HG02970 (cell line): ENCODE results near the gene MKNK1.
"Not testable (repeated sequence)": the region's sequence is repeated elsewhere in the genome, so short reads cannot be mapped to it uniquely, and the experiment has no call there.

ENCODE experiments used
- ATAC-seq: cut with Tn5 transposase; IDR thresholded peaks from one replicate; pipeline ENCODE4 v1.9.1; 2021; ENCODE audit warnings: mild to moderate bottlenecking, moderate library complexity, moderate number of reproducible peaks; ENCODE audit not compliant: unreplicated experiment, low FRiP score

The MKNK1 gene

DNA sequence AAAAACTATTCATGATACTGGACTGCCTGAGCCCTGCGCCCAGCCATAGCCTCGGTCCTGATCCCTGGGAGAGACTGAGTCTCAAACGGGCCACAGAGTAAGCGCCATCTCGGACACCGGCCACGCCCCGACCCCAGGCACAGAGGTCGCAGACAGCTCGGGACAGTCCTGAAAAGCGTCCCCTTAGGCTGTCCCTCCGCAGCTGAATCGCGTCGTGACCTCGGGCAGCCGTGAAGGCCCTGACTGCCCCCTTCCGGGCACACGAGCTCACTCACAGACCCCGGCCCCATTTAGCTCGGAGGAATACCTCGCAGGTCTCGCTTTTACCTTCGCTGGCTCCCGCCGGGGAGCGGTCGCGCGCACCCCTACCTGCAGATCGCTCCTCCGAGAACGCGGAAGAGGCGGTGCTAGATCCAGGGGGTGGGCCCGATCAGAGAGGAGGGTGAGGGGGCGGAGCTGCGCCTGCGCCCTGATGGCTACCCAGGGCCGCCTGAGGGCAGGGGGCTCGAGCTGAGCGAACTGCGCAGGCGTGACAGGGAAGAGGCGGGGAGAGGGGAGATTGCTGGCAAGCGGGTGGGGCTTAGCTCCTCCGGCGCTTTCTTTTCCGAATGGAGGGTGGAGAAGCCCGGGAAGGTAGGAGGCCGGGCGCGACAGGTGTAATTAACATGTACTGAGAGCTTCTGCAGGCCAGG is at the start of gene MKNK1:
Gene MKNK1, minus strand, starts transcription at position 411 of the 692 bp plus-strand sequence. CDS start 20,941 bp downstream, outside the sequence.
- ATAC-seq: peak; percentile 96

DNA sequence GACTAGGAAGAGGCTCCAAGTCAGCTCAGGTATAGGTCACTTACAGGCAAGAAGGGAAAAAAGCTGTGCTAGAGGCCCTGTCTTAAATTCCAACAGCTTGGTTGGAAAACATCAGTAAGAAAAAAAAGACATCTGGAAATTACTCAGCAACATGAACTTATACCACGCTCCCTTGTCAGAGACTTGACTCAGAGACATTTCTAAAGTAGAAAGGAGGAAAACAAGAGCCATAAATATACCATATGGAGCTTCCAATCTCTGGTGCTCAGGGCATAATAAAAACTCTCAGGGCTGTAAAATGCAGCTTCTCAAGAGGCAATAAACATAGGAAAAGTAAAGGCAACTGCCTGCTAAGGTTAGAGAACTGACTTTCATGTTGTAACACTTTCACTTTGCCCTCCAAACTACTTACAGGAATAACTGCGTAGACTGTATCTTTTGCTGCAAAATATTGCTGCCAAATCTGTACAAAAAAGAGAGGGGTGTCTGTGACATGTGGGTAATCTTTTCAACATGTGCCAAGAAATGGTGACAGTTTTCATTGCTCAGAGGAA is 49.4 kb upstream of the MKNK1 start:
- ATAC-seq: no peak

DNA sequence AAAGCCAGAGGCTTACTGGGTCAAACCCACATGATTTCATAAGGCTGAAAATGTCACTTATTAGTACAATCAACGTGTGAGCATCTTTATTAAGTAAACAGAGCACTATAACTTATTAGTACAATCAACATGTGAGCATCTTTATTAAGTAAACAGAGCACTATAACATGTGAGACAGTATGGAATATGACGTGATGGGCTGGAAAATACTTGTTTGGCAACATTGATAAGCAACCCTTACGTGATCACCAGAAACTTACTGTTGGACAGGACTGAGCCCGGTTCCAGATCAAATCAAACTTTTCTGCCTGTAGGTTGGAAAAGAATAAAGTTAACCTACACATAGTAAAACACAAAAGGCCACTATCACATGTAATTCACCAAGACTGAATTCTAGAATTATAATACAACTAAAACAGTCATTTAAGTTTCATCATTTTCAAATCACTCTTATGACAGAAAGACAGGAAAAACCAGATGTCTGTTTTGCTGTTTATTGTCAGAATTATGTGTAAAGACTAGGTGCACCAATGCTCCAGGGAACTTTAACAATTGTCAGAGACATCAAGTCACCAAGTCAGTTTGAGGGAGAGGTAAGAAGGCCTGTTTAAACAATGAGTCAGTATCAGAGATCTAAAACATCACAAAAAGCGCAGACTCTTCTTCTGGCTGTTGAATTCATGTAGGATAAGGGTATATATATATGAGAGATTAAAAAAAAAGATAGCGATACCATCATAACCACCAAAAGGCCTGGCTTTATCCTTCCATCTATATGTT is 48.4 kb upstream of the MKNK1 start:
- ATAC-seq: no peak

DNA sequence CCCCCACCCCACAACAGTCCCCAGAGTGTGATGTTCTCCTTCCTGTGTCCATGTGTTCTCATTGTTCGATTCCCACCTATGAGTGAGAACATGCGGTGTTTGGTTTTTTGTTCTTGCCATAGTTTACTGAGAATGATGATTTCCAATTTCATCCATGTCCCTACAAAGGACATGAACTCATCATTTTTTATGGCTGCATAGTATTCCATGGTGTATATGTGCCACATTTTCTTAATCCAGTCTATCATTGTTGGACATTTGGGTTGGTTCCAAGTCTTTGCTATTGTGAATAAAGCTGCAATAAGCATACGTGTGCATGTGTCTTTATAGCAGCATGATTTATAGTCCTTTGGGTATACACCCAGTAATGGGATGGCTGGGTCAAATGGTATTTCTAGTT is 47.1 kb upstream of the MKNK1 start:
- ATAC-seq: not testable (repeated sequence)

DNA sequence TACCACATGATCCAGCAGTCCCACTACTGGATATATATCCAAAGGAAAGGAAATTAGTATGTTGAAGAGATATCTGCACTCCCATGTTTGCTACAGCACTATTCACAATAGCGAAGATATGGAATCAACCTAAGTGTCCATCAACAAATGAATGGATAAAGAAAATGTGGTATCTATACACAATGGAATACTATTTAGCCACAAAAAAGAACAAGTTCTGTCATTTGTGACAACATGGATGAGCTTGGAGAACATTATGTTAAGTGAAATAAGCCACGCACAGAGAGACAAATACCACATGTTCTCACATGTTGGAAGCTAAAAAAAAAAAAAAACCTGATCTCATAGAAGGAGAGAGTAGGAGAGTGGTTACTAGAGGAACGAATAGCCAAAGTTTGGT is 46.4 kb upstream of the MKNK1 start:
- no peak for ATAC-seq

DNA sequence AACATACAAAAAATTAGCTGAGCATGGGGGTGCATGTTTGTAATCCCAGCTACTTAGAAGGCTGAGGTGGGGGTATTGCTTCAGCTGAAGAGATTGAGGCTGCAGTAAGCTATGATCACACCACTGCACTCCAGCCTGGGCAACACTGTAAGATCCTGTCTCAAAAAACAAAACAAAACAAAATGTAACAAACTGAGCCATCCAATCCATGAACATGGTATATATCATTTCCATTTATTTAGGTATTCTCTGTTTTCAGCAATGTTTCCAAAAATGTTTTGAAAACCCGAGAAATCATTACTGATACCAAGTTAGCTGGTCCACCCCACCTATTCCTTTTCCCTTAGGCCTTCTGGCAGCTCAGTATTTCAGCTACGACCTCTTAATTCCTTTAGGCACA is 45.7 kb upstream of the MKNK1 start:
- ATAC-seq: no peak

DNA sequence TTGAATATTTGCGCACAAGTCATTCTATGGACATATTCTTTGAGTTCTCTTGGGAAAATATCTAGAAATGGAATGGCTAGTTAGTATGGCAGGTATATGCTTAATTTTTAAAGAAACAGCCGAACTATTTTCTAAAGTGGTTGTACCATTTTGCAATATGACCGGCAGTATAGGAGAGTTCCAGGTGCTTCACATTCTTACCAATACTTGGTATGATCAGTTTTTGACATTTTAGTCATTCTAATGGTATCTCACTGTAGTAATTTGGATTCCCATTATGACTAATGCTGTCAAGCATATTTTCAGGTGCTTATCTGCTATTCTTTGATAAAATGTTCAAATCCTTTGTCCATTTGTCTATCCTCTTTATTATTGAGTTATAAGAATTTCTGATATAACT is 43.5 kb upstream of the MKNK1 start:
- no peak for ATAC-seq

DNA sequence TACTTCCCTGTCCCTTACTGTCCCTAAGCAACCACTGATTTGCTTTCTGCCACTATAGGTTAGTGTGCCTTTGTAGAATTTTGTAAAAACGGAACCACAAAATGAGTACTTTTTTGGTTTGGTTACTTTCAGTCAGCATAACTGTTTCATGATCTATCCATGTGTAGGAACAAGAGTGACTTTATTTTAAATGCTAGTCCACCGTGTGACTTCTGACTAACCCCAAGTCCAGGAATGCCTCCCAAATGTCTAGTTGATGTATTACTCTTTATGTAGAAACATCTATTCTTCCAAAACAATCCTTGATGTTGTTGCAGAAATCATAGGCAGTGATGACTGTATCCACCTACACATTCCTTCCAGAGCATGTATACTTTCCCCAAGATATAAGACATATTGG is 42.8 kb upstream of the MKNK1 start:
- ATAC-seq: no peak

DNA sequence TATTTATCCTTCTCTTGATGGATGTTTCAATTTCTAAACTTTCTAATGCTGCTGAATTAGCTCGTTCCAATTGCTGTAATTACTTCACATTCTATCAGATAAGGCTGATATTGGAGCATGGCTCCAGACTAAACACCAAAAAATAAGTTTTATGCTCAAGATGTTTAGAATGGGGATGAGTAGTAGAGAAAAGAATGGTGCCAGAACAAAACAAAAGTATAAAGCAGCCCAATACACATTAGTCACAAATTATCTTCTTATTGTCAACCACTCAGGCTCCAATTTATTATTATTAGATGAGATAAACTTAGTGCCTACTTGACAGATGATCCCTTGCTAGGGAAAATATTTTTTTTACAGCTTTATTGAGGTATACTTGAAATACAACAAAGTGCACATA is 42.3 kb upstream of the MKNK1 start:
- ATAC-seq: no peak

DNA sequence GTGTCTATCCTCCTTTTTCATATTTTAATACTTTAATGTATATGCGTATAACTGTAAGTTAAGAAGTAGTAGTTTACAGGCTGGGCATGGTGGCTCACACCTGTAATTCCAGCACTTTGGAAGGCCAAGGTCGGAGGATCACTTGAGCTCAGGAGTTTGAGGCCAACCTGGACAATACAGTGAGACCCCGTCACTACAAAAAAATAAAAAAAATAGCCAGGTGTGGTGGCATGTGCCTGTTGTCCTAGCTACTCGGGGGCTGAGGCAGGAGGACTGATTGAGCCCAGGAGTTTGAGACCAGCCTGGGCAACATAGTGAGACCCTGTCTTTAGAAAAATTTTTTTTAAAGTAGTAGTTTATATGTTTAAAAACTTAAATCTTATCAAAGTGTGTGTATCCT is 41.7 kb upstream of the MKNK1 start:
- no peak for ATAC-seq

DNA sequence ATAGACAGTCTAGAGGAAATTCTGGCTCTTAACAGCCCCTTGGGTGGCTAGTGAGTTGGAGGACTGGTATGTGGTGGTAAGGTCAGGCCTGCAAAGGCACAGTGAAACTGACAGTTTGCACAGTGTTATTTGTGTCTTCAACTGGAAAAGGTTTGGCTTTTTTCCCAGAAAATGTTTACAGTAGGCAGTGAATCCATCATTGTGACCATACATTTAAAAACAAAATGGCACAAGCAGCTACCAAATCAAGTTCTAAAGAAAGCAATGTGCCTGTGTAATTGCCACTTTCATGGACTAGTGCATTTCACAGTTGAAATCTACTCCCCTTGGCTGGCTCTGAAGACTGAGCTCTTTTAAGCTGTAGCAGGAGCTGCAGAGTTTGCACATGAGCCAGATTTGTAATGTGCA is 39.3 kb upstream of the MKNK1 start:
- no peak for ATAC-seq

DNA sequence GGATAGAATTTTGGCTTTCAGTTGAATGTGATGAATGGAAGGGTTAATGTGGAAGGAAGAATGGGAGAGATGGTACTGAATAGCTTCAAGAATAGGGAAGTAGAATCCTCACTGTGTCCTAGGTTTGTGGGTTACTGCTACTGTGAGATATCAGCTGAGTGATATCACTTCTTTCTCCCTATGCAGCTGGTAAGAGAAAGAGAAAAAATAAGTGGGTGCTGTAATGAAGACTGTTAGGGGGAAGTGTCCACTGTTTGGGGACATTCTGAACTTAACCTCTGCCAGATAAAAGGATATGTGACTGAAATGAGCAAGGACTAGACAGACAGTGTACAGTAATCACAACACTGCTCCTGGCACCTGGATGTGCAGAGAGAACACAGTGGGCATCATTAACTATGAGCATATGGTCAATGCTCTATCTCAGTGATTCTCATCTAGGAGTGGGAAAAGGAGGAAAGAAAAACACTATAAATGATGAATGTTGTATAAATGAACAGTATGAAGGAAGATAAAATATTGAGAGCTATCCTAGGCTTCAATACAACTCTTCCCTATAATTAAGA is 38.1 kb upstream of the MKNK1 start:
- no peak for ATAC-seq

DNA sequence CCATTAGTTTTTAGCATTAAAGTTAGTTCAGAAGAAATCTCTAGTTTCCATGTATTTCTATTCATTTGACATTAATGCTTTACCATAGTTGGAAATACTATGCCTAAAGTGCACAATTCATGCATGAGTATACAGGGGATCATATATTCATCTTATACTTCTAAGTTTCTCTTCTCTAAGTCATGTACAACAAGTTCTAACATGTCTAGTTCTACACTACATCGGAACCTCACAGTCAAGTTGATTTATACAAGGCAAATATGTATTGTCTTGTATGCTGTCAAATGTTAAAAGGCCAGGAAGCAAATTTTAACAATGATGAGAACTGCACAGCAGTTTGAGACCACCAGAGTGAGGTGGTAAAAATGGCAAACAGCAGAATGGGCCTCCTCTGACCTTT is 35.5 kb upstream of the MKNK1 start:
- ATAC-seq: no peak

DNA sequence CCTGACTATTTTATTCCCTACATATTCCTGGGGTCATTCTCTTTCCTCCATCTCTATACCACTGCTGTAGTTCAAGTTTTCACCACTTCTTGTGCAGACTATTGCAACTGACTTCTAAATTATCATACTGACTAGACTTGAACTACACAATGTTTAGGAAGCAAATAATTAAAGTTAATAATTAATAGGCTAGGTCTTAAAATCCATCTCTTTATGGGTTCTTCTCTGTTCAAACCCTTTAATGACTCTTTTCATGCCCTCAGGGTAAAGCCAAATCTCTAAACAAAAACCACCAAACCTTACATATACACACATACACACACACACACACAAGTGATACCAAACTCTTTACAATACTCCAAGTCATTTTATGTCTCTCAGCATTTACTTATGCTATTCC is 34.9 kb upstream of the MKNK1 start:
- ATAC-seq: no peak

DNA sequence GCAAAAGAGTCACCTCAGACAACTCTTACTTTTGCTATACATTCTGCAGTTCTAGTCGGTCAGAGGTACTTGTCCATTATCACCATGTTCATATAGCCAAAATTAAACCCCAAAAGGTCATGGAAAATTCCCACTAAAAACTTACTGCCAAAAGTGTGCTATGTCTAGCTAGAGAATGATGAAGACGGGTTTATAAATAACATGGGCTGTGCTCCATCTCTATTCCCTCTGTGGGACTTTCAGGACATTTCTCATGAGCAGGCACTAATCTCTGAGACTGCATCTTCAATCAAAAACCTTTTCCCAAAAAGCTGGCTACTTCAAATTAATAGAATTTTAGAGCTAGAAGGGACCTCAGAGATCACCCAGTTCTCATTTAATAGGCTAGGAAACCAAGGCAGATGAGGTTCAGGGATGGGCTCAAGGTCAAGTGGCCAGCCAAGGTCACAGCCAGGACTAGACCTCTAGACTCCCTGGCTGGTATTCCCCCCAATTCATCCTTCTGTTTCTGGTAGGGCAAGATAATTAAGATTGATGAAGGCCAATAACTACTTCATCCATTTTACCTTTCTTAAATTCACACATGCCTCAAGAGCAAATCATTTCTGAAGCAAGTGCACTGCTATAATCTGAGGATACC is 33.5 kb upstream of the MKNK1 start:
- no peak for ATAC-seq

DNA sequence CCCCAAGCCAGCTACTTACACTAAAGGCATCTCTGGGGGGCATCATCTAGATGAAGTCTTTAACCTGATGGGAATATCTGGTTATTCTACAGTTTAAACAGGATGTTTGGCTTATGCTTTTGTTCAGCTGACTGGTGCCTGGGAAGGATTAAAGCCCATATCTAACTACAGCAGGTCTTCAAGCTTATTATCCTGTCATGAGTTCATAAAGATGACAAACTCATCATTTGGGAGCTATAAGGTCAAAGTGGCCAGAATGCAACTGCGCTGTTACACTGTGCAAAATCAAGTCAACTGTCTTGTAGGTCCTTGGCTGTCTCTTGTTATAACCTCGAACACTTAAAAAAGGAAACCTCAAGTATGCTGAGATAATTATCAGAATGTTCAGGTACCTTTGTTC is 31.1 kb upstream of the MKNK1 start:
- no peak for ATAC-seq

DNA sequence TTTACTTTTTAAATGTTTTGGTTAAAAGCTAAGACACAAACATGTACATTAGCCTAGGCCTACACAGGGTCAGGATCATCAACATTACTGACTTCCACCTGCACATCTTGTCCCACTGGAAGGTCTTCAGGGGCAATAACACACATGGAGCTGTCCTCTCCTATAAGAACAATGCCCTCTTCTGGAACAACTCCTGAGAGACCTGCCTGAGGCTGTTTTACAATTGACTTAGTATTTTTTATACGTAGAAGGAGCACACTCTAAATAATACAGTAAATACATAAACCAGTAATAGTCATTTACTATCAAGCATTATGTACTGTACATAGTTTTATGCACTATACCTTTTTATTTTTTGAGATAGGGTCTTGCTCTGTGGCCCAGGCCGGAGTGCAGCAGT is 26.7 kb upstream of the MKNK1 start:
- no peak for ATAC-seq

DNA sequence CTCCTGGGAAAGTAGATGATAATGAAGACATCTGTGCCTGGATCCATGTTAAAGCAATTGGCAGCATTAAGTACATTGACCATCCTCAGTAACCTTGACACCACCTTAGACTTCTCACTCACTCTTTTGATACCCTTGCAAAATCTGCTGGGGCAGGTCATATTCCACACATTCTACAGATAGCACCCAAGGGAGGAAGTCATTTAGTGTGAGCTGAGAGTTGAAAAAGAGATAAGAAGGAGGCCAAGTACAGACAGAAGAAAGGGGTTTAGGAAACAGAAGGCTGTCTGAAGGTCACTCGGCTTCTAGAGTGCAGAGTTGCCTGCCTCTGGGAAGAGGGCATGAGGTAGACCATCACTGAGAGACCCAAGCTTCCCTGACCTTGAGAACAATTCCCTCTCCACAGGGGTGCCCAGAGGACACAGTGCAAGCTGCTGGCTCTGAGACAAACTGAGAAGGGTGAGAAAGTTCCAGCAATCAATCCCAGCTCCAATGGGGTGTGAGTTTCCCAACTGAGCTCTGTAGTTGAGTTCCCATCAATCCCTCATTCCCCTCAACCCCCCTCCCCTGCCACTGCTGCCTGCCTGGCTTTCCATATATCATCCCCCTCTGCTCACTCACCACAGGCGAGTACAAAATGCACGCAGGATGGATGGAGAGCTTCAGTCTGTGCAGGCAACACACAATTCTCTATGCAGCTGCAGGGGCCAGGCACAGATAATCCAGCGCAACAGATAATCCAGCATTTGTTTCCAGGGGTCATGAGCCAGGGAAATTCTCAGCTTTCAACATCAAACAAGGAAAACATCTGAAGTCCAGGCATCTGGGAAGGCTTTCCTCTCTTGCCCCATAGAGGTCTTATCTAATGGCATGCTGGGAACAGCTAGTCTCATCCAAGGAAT is 19.9 kb upstream of the MKNK1 start:
- no peak for ATAC-seq

DNA sequence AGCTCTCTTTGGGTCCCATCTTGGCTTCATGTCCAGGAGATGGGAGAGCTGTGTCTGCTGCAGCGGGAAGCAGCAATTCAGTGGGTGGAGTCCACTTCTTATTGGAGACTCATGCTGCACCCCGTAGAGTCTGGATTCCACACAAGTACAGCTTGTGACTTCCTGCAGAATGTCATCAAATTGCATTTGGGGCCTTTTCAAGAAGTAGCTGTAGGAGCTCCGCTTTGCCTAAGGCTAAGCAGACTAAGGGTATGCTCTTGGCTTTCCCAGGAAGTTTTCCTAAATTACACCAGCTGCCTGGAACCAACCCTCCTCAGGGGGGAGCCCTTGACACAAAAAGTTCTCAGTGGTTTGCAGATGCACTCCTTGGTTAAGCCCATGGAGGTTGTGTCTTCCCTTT is 18.3 kb upstream of the MKNK1 start:
- no peak for ATAC-seq

DNA sequence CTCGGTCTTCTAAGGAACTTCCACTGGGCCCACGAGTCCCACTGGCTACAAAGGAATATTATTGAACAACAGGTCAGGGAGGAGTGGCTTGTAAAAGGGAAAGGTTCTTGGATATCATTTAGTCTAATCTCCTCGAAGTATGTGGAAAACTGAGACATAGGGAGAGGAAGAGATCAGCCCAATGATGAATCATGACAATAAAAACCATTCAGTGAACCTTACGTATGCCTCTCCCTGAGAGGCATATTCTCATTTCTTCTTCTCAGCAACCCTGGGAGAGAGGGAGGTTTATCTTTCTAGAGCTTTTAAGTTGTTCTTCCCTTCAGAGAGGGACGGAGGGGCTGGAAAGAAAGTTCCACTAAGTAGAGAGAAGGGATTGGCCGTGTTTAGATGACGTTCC is 17.9 kb upstream of the MKNK1 start:
- no peak for ATAC-seq
